GM12801 (cell line): Measurements from ENCODE around the gene FAF2.

ENCODE experiments used
- CTCF ChIP-seq: IDR thresholded peaks from one replicate; pipeline ENCODE4 v1.5.1; 2011; ENCODE audit warnings: control low read depth; ENCODE audit not compliant: insufficient read length; ENCODE audit errors: extremely low read depth

FAF2 gene

DNA sequence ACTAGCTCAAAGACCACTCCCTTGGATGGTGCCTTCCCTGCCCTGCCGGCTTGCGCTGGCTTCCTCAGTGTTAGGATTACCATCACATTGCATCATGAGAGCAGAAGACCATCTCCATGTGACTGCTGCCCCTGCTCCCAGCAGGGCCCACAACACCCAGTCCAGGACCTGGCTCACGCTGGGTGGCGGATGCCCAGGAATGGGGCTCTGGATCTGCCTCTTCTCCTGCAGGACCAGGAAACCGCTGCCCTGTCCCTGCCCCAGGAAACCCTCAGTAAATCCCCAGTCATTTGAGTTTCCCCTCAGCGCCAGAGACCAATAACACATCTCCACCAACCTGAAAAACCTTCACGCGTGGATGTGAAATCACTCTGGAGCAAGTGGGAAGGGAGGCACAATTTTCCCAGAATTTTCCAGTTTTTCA, 92.3 kb downstream of the FAF2 start:
- no peak for TF ChIP-seq CTCF

GRCh38 chr5:176540956-176541337, 92.8 kb downstream of the FAF2 start:
- no peak for TF ChIP-seq CTCF

- no peak for TF ChIP-seq CTCF
Measured at GRCh38 chr5:176541338-176542134, 93.4 kb downstream of the FAF2 start.

- TF ChIP-seq CTCF, result no peak
Measured at GRCh38 chr5:176542135-176542595, 94.0 kb downstream of the FAF2 start.

DNA sequence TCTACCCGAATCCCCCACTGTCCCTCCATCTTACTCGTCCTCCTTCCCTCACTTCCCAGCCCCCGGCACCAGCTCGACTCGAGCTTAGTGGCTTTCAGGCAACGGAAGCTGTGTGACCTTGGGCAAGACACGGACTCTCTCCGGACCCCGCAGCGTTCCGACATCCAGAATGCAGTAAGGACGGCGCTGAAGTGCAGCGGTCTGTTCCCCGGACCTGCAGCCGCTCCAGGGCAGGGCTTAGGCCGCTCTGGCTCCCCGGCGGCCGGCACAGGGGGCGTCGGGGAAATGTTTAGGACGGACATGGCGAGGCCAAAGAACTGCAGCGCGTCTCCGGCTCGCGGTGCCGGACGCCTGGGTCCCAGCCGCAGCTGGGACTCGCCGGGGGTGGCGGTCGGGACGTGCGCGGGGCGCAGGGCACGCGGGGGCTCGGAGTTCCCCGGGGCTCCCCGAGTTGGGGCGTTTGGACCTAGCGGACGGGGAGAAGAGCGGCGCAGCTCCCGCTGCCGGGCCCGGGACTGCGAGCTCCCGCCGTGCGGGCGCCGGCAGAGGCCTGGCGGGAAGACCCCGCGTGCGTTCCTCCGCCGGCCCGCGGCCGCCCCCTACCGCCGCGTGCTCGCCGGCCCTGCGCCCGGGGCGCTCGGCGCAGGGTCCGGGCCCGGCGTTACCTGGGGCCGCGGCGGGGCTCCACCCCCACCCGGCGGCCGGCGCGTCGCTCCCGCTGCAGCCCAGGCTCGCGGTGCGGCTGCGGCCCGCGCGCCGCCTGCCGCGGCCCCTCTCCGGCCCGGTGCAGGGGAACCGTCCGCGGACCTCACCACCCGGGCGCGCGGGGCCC, 94.6 kb downstream of the FAF2 start:
- no peak for TF ChIP-seq CTCF

DNA sequence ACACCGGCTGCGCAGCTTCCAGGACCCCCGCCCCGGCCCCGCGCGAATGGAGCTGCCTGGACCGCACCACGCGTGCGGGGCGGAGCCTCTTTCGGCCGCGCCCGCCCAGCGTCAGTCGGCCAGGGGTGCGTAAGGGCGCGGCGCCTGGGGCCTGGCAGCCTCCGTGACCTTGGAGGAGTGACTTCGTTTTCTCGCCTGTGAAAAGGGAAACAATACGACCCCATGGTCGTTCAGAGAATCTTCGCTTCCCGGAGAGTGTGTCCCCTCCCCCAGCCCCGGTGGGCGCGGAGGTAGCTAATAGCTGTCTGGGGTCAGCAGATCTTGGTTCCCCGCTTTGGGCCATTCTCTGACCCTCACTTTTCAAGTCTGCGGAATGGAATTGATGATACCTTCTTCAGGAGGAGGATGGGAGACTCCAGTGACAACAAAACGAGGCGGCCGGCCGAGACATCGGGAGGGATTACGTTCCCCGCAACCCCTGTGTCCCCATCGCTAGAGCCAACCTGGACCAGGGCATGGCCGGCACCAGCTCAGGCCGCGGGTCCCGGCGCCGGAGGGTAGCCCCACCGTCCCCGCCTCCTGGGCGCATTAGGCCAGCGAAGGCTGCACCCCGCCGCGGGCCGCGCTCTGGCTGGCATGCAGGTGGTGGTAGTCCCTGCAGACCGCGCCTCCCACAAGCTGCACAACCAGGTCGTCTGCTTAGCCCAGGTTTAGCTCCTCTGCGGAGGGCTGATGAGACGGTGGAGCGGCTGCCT, 95.4 kb downstream of the FAF2 start:
- TF ChIP-seq CTCF, result no peak

GRCh38 chr5:176545388-176545736, 97.2 kb downstream of the FAF2 start:
- no peak for TF ChIP-seq CTCF
